Natural killer cell (primary cell): ENCODE measurements around the gene TIMP2. TPM values are rescaled to one million over a fixed set of nuclear protein-coding genes. Genes with fewer than 3 reads are reported as not detected.

Source experiments
- ATAC-seq, 3 donors: fragments of 150-1000 bp in 2 of 3; fragments of 200-7000 bp in 1 of 3; cut with Tn5 transposase; 1 replicate in 1 of 3; 2 replicates in 2 of 3; pipeline ENCODE4 v1.10.0; 2021; ENCODE audit warnings: mild to moderate bottlenecking in 2 of 3, moderate library complexity in 2 of 3
- DNase-seq, 2 donors: peaks; one replicate each; pipeline versions ENCODE4 v3.0.0 to v3.0.0-alpha.2; 2013 to 2021; ENCODE audit warnings: mixed read lengths in 1 of 2
- H3K27ac ChIP-seq: one replicate; pipeline ENCODE4 v1.5.1; 2013; ENCODE audit warnings: mild to moderate bottlenecking, low read length
- H3K27me3 ChIP-seq: one replicate; pipeline ENCODE4 v1.6.1; 2013; ENCODE audit warnings: low read length; ENCODE audit not compliant: control insufficient read depth, insufficient read depth
- H3K36me3 ChIP-seq: one replicate; pipeline ENCODE4 v1.6.1; 2013; ENCODE audit warnings: low read length; ENCODE audit not compliant: control insufficient read depth, insufficient read depth
- H3K4me1 ChIP-seq: one replicate; pipeline ENCODE4 v1.6.1; 2013; ENCODE audit warnings: low read length; ENCODE audit not compliant: control insufficient read depth, insufficient read depth
- H3K4me3 ChIP-seq: one replicate; pipeline ENCODE4 v1.5.1; 2013; ENCODE audit warnings: low read length
- H3K9me3 ChIP-seq: one replicate; pipeline ENCODE4 v1.6.1; 2013; ENCODE audit warnings: low read length; ENCODE audit not compliant: control insufficient read depth, insufficient read depth
- H3K27ac Mint-ChIP-seq, 2 donors: one replicate each; pipeline ENCODE4 v1.8.0; 2022; ENCODE audit warnings: mild to moderate bottlenecking in 2 of 2, mixed read lengths in 2 of 2, moderate library complexity in 1 of 2
- H3K27me3 Mint-ChIP-seq, 2 donors: one replicate each; pipeline ENCODE4 v1.8.0; 2022; ENCODE audit warnings: low read depth in 2 of 2, mixed read lengths in 2 of 2
- H3K36me3 Mint-ChIP-seq: one replicate; pipeline ENCODE4 v1.8.0; 2022; ENCODE audit warnings: mixed read lengths
- H3K4me1 Mint-ChIP-seq, 2 donors: one replicate each; pipeline ENCODE4 v1.8.0; 2022; ENCODE audit warnings: mixed read lengths in 2 of 2
- H3K4me3 Mint-ChIP-seq: one replicate; pipeline ENCODE4 v1.8.0; 2022; ENCODE audit warnings: mild to moderate bottlenecking, moderate library complexity, mixed read lengths
- H3K9me3 Mint-ChIP-seq, 2 donors: one replicate each; pipeline ENCODE4 v1.8.0; 2022; ENCODE audit warnings: mixed read lengths in 2 of 2
- CTCF ChIP-seq: fragments of 200-600 bp; IDR thresholded peaks from one replicate; pipeline ENCODE4 v1.8.0; 2022; ENCODE audit warnings: antibody characterized with exemption
- WGBS: methylation state at CpG from one replicate; pipeline ENCODE4 v1.1.7; 2013; ENCODE audit warnings: missing lambda C conversion rate; ENCODE audit not compliant: insufficient coverage; 5-methylcytosine and 5-hydroxymethylcytosine counted together
- intact Hi-C: fragments of 100-400 bp; cut with micrococcal nuclease; formaldehyde crosslinking; loops from one replicate; pipeline ENCODE4 v1.14.2; 2022
- total RNA-seq, 4 donors: library from RNA; stranded (reverse); fragments of 120-200 nt in 1 of 4; gene quantifications; one replicate each; pipeline versions ENCODE4 v1.2.3 to v1.2.4, GENCODE V29; 2013 to 2022

TIMP2 gene
- total RNA-seq, 3 donors from 2014 or later (not counting 1 experiment from before 2014, with no cell fraction given), result 3.6 to 8.2 (median 7.1) TPM

- no peaks in the 10 kb centered on the region for H3K27me3 Mint-ChIP-seq
- ATAC-seq, result no peak
- 84% methylated on average over 7 of the region's 7 CpGs for WGBS
- Histone ChIP-seq H3K36me3 (peaks cover 73% of the 10 kb centered on the region), H3K27ac (no peak overlapping the region), H3K4me3 (no peak overlapping the region), H3K27me3 (no peaks in the 10 kb centered on the region), H3K9me3 (no peaks in the 10 kb centered on the region), H3K4me1 (peaks cover 40% of the 10 kb centered on the region)
- intact Hi-C loops, result loop anchor here (5.0 kb wide), 1 partner anchor 38 kb away; no protein-coding TSS in a partner anchor
- no peak overlapping the region for H3K27ac Mint-ChIP-seq
- DNase-seq, result no peak
- peaks cover 13% of the 10 kb centered on the region for H3K36me3 Mint-ChIP-seq
- peaks cover 29 to 30% of the 10 kb centered on the region in 2 donors for H3K4me1 Mint-ChIP-seq
- no peak overlapping the region for H3K4me3 Mint-ChIP-seq
- no peak for TF ChIP-seq CTCF
- no peaks in the 10 kb centered on the region for H3K9me3 Mint-ChIP-seq
Measured at GRCh38 chr17:78815696-78816095, 109.5 kb downstream of the TIMP2 start.

- peaks cover 20% of the 10 kb centered on the region for H3K4me1 ChIP-seq
- 89% methylated on average over 8 of the region's 8 CpGs for WGBS
- ATAC-seq, result no peak
- no peak overlapping the region for H3K27ac Mint-ChIP-seq
- TF ChIP-seq CTCF, result no peak
- H3K27me3 Mint-ChIP-seq, result no peaks in the 10 kb centered on the region
- H3K4me1 Mint-ChIP-seq, result peaks cover 11 to 13% of the 10 kb centered on the region in 2 donors
- H3K4me3 Mint-ChIP-seq, result no peak overlapping the region
- H3K27me3 ChIP-seq, result no peaks in the 10 kb centered on the region
- peaks cover 23% of the 10 kb centered on the region for H3K36me3 Mint-ChIP-seq
- H3K9me3 ChIP-seq, result no peaks in the 10 kb centered on the region
- H3K4me3 ChIP-seq, result no peak overlapping the region
- intact Hi-C loops, result no loop called here
- peak in 1 of 2 donors; percentile 71 for DNase-seq
- no peak overlapping the region for H3K27ac ChIP-seq
- no peaks in the 10 kb centered on the region for H3K9me3 Mint-ChIP-seq
- peaks cover 76% of the 10 kb centered on the region for H3K36me3 ChIP-seq
Measured at GRCh38 chr17:78812855-78813254, 112.3 kb downstream of the TIMP2 start.

GRCh38 chr17:78808163-78808562 lies 117.0 kb downstream of the TIMP2 start:
- intact Hi-C loops, result no loop called here
- ATAC-seq, result no peak
- Histone ChIP-seq H3K27ac (no peak overlapping the region), H3K9me3 (no peaks in the 10 kb centered on the region), H3K4me3 (no peak overlapping the region), H3K4me1 (peaks cover 18% of the 10 kb centered on the region), H3K36me3 (peaks cover 83% of the 10 kb centered on the region), H3K27me3 (no peaks in the 10 kb centered on the region)
- TF ChIP-seq CTCF, result no peak
- peak overlapping the region; percentile 12 to 32 for H3K27ac Mint-ChIP-seq
- H3K27me3 Mint-ChIP-seq, result no peaks in the 10 kb centered on the region
- peaks cover 18% of the 10 kb centered on the region for H3K36me3 Mint-ChIP-seq
- 88% methylated on average over 1 of the region's 4 CpGs for WGBS
- H3K4me1 Mint-ChIP-seq, result peaks cover 14 to 16% of the 10 kb centered on the region in 2 donors
- no peaks in the 10 kb centered on the region for H3K9me3 Mint-ChIP-seq
- no peak overlapping the region for H3K4me3 Mint-ChIP-seq
- no peak for DNase-seq

- TF ChIP-seq CTCF, result no peak
- Histone ChIP-seq H3K4me3 (no peak overlapping the region), H3K27me3 (no peaks in the 10 kb centered on the region), H3K9me3 (no peaks in the 10 kb centered on the region), H3K27ac (peak overlapping the region; percentile 34), H3K36me3 (peaks cover 75% of the 10 kb centered on the region), H3K4me1 (peaks cover 21% of the 10 kb centered on the region)
- intact Hi-C loops, result no loop called here
- 34% methylated on average over 9 of the region's 9 CpGs for WGBS
- no peaks in the 10 kb centered on the region for H3K27me3 Mint-ChIP-seq
- peaks cover 14 to 20% of the 10 kb centered on the region in 2 donors for H3K4me1 Mint-ChIP-seq
- no peaks in the 10 kb centered on the region for H3K9me3 Mint-ChIP-seq
- DNase-seq, result peak in 1 of 2 donors; percentile 59
- H3K4me3 Mint-ChIP-seq, result no peak overlapping the region
- ATAC-seq, result peak; percentile 39 to 66 (median 45)
- H3K36me3 Mint-ChIP-seq, result peaks cover 18% of the 10 kb centered on the region
- peak overlapping the region; percentile 12 to 58 for H3K27ac Mint-ChIP-seq
Measured at GRCh38 chr17:78806451-78806850, 118.7 kb downstream of the TIMP2 start.
